ENCODE results near the gene SAPCD2. TPM values are rescaled to one million over a fixed set of nuclear protein-coding genes. Genes with fewer than 3 reads are reported as not detected.
A peak's percentile ranks its signal among the peaks of the same experiment; 100 is the strongest.

Gene SAPCD2
- total and polyA plus RNA-seq, 4 donors = 5.0 to 19.0 (median 15.5) TPM

DNA sequence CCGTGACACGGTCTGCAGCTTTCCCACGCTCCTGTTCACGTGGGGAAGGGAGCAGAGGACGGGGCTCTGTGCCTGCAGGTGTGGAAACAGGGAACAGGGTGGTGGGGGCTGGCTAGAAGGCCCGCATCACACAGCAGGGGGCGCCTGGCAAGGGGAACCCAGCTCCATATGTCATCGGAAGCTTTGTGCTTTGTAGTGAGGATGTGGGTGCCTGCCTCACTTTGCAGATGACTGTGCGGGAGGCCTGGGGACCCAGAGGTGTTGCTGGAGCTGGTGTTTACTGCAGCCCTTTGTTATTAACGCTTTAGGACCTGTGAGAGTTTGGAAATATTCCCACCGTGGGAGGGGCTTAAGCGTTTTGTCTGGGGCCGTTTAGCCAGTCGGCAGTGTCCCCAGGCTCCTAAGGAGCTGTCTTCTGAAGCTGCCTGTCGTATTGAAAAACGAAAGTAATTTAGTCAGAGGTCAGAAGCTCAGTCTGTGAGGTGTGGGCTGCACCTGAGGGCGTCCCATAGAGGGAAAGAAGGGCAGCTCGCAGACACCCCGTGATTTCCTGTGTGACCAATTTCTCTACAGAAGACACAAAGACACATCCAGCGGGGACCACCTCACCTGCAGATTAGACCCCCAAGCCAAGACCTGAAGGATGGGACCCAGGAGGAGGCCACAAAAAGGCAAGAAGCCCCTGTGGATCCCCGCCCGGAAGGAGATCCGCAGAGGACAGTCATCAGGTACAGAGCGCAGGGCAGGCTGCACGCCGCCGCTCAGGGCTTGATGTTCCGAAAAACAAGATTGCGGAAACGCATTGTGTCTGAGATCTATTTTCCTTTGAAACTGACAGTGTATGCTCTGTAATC is 25.5 kb upstream of the SAPCD2 start:
- H3K27ac ChIP-seq (ENCODE audit: low read depth, low read length) = no peak overlapping the region
- H3K27me3 ChIP-seq (ENCODE audit: control insufficient read depth, insufficient read depth, low read length) = no peaks in the 10 kb centered on the region
- WGBS (ENCODE audit: insufficient coverage) = 79% methylated on average over 29 of the region's 30 CpGs
- no peaks in the 10 kb centered on the region for H3K9me3 ChIP-seq (ENCODE audit: control insufficient read depth, insufficient read depth, low read length)
- no peak for DNase-seq (ENCODE audit: low read depth in 4 of 6, low spot score in 6 of 6)
- no peak overlapping the region for H3K4me3 ChIP-seq (ENCODE audit: low read depth, low read length)
- H3K36me3 ChIP-seq (ENCODE audit: control insufficient read depth, insufficient read depth, low read length) = peaks cover 78% of the 10 kb centered on the region
- H3K4me1 ChIP-seq (ENCODE audit: control insufficient read depth, insufficient read depth, low read length) = no peaks in the 10 kb centered on the region

DNA sequence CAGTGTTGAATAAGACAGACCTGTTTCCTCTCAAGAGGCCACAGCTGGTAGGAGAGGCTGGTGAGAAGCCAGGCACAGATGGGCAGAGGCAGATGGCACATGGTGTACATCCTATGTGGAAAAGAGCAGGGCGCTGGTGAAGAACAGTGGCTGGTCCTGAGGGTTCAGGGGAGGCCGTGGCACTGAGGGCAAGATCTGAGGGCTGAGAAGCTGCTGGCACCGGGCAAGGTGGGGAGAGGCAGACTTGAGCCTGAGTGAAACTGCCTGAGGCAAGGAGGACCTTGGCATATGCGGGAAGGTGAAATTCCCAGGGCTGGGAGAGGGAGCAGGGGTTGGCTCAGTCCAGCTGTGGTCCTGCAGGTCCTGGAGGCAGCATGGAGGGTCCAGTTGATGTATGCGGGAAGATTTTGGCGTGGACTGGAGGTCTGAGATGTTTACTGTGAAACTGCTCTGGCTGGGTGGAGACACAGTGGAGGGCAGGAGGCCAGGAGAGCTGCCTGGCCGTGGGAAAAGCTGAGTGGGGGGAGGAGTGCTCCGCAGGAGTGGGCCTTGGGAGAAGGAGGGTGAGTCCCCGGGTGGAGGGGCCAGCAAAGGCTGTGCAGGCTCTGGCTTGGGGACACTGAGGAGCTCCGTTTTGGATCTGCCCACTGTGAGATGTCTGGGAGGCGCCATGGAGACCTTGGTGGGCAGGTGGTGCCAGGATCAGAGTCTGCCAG is 19.0 kb upstream of the SAPCD2 start:
- Histone ChIP-seq H3K27me3 (ENCODE audit: control insufficient read depth, insufficient read depth, low read length) (no peaks in the 10 kb centered on the region), H3K36me3 (ENCODE audit: control insufficient read depth, insufficient read depth, low read length) (peaks cover 42% of the 10 kb centered on the region), H3K4me3 (ENCODE audit: low read depth, low read length) (no peak overlapping the region), H3K27ac (ENCODE audit: low read depth, low read length) (no peak overlapping the region), H3K4me1 (ENCODE audit: control insufficient read depth, insufficient read depth, low read length) (peaks cover 24% of the 10 kb centered on the region), H3K9me3 (ENCODE audit: control insufficient read depth, insufficient read depth, low read length) (no peaks in the 10 kb centered on the region)
- WGBS (ENCODE audit: insufficient coverage) = 82% methylated on average over 11 of the region's 11 CpGs
- no peak for DNase-seq (ENCODE audit: low read depth in 4 of 6, low spot score in 6 of 6)

DNA sequence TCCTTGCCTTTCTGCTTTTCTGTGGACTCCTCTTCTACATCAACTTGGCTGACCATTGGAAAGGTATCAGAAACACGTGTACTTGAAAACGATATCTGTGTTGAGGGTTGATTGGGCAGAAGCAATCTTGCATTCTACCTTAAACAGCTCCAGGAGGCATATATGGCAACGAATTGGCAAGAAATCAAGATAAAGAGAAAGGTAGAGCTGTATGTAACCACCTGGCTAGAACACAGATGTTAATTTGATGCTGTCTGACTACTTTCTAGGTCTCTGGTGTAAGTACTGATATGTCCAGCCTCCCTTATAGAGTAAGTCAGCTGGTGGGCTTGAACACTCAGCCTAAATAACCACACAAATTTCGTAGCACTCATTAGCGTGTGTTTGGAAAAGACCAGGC is 17.8 kb upstream of the SAPCD2 start:
- DNase-seq (ENCODE audit: low read depth in 4 of 6, low spot score in 6 of 6) = no peak
- WGBS (ENCODE audit: insufficient coverage) = no CpG with 5 or more reads among the region's 5 CpGs
- H3K27me3 ChIP-seq (ENCODE audit: control insufficient read depth, insufficient read depth, low read length) = peaks cover 2% of the 10 kb centered on the region
- H3K9me3 ChIP-seq (ENCODE audit: control insufficient read depth, insufficient read depth, low read length) = no peaks in the 10 kb centered on the region
- H3K4me1 ChIP-seq (ENCODE audit: control insufficient read depth, insufficient read depth, low read length) = peaks cover 24% of the 10 kb centered on the region
- H3K27ac ChIP-seq (ENCODE audit: low read depth, low read length) = no peak overlapping the region
- no peak overlapping the region for H3K4me3 ChIP-seq (ENCODE audit: low read depth, low read length)
- peaks cover 34% of the 10 kb centered on the region for H3K36me3 ChIP-seq (ENCODE audit: control insufficient read depth, insufficient read depth, low read length)

DNA sequence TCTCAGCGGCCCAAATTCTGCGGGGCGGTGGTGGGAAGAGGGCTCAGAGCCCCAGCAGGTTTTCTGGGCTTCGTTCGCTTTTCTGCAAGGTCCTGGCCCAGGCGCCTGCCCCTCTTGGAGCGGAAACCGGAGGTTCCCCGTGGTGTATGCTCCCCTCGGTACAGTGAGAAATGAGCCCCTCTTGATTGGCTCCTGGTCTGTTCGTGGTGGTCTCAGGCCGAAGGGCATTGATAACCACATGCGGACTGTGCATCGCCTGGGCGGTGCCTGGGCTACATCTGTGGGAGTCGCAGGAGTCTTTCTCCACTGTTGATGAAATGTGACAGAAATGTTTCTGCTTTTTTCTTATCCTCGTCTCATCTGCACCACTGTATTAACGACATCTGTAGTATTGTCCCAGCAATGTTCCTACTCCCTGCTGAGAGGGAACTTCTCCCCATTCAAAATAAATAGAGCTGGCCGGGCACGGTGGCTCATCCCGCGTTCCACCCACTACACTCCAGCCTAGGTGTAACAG is 17.1 kb upstream of the SAPCD2 start:
- H3K9me3 ChIP-seq (ENCODE audit: control insufficient read depth, insufficient read depth, low read length) = no peaks in the 10 kb centered on the region
- H3K4me1 ChIP-seq (ENCODE audit: control insufficient read depth, insufficient read depth, low read length) = peaks cover 24% of the 10 kb centered on the region
- peaks cover 7% of the 10 kb centered on the region for H3K27me3 ChIP-seq (ENCODE audit: control insufficient read depth, insufficient read depth, low read length)
- DNase-seq (ENCODE audit: low read depth in 4 of 6, low spot score in 6 of 6) = peak in 1 of 6 donors; percentile 10
- 6% methylated on average over 20 of the region's 22 CpGs for WGBS (ENCODE audit: insufficient coverage)
- peak overlapping the region; percentile 80 for H3K4me3 ChIP-seq (ENCODE audit: low read depth, low read length)
- H3K36me3 ChIP-seq (ENCODE audit: control insufficient read depth, insufficient read depth, low read length) = peaks cover 38% of the 10 kb centered on the region
- H3K27ac ChIP-seq (ENCODE audit: low read depth, low read length) = peak overlapping the region; percentile 89

DNA sequence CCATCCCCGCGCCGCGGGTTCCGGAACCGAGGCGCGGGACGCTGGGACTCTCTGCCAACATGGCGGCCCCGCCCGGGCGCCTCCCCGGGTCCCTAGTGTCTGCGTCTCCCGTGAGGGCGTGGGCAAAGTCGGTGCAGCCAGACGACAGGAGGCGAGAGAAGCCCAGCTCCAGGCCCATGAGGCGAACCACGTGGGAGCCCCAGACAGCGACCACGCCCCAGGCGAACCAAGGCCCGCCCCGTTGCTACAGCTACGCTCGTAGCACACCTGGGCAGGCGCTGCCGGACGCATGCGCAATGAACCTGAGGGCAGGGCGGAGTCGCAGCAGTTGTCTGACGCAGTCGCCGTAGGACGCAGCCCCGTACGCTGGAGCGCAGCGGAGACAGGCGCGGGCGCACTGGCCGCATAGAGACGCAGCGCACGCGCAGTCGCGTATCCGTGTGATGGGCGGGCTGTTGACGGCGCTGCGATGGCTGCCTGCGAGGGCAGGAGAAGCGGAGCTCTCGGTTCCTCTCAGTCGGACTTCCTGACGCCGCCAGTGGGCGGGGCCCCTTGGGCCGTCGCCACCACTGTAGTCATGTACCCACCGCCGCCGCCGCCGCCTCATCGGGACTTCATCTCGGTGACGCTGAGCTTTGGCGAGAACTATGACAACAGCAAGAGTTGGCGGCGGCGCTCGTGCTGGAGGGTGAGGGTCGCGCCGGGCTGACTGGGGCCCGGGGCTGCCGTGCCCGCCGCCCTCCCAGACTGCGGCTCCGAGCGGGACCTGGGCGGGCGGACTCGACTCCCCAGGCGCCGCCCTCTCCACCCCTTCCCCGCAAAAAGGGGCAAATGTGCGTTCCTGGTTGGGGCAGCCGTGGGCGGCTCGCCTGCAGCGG is 16.4 kb upstream of the SAPCD2 start, which contains the start of gene MAN1B1:
TSS of gene MAN1B1 (plus strand) at position 455 of the 878 bp plus-strand sequence. CDS start at position 470, 15 bp downstream.
- H3K36me3 ChIP-seq (ENCODE audit: control insufficient read depth, insufficient read depth, low read length) = peaks cover 38% of the 10 kb centered on the region
- DNase-seq (ENCODE audit: low read depth in 4 of 6, low spot score in 6 of 6) = peak; percentile 88 to 99 (median 94)
- H3K27me3 ChIP-seq (ENCODE audit: control insufficient read depth, insufficient read depth, low read length) = peaks cover 12% of the 10 kb centered on the region
- under 1% methylated on average over 101 of the region's 101 CpGs for WGBS (ENCODE audit: insufficient coverage)
- H3K27ac ChIP-seq (ENCODE audit: low read depth, low read length) = peak within 1 kb of the TSS; percentile 89
- H3K9me3 ChIP-seq (ENCODE audit: control insufficient read depth, insufficient read depth, low read length) = no peaks in the 10 kb centered on the region
- peak within 1 kb of the TSS; percentile 80 for H3K4me3 ChIP-seq (ENCODE audit: low read depth, low read length)
- peaks cover 24% of the 10 kb centered on the region for H3K4me1 ChIP-seq (ENCODE audit: control insufficient read depth, insufficient read depth, low read length)

DNA sequence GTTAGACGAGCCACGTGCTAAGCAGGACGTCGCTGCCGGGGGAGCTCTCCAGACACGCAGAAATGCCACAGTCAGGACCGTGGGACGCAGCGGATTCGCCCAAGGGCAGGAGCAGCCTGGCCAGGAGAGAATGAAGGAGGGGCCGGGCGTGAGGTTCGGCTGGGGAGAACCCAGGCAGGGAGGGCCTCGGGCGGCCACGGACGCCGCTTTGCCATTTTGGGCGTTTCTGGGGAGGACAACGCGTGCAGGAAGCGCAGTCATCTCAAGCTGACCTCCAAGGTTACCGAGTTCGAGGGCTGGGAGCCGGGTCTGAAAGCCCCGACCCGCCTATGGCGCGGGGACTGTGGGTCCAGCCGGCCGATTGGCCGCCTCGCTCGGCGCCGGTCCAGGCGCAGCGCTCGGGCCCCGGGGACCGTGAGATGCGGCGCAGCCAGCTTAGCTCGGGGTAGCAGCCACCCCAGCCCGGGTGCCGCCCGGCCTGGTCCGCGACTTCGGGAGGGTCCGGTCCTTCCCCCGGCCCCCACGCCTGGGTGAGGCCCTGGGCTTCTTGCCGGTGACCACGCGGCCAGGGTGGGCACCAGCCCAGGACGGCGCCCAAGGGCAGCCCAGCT is 15.7 kb upstream of the SAPCD2 start:
- H3K36me3 ChIP-seq (ENCODE audit: control insufficient read depth, insufficient read depth, low read length) = peaks cover 32% of the 10 kb centered on the region
- H3K27me3 ChIP-seq (ENCODE audit: control insufficient read depth, insufficient read depth, low read length) = peaks cover 15% of the 10 kb centered on the region
- H3K27ac ChIP-seq (ENCODE audit: low read depth, low read length) = peak overlapping the region; percentile 89
- DNase-seq (ENCODE audit: low read depth in 4 of 6, low spot score in 6 of 6) = peak in 2 of 6 donors; percentile 23 to 33
- H3K9me3 ChIP-seq (ENCODE audit: control insufficient read depth, insufficient read depth, low read length) = no peaks in the 10 kb centered on the region
- WGBS (ENCODE audit: insufficient coverage) = 2% methylated on average over 57 of the region's 58 CpGs
- H3K4me3 ChIP-seq (ENCODE audit: low read depth, low read length) = peak overlapping the region; percentile 80
- peaks cover 24% of the 10 kb centered on the region for H3K4me1 ChIP-seq (ENCODE audit: control insufficient read depth, insufficient read depth, low read length)

DNA sequence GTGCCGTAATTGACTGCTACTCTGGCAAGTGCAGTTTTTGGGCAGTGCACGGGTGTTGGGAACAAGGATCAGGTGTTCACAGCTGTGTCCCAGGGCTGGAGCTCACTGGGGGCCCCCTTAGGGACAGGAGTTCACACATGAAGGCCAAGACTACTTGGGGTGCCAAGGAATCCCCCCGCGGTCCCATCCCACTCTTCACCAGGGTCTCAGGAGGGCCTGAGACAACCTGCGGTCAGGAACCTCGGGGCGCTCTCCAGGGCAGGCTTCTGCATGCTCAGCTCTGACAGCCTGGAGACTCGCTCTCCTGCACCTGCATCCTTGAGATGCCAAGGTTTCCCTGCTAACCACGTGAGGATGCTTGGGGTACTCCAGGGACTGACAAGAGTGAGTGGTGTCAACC is 14.2 kb upstream of the SAPCD2 start:
- DNase-seq (ENCODE audit: low read depth in 4 of 6, low spot score in 6 of 6) = no peak
- Histone ChIP-seq H3K4me1 (ENCODE audit: control insufficient read depth, insufficient read depth, low read length) (peaks cover 21% of the 10 kb centered on the region), H3K4me3 (ENCODE audit: low read depth, low read length) (no peak overlapping the region), H3K27me3 (ENCODE audit: control insufficient read depth, insufficient read depth, low read length) (peaks cover 30% of the 10 kb centered on the region), H3K36me3 (ENCODE audit: control insufficient read depth, insufficient read depth, low read length) (peaks cover 28% of the 10 kb centered on the region), H3K9me3 (ENCODE audit: control insufficient read depth, insufficient read depth, low read length) (no peaks in the 10 kb centered on the region), H3K27ac (ENCODE audit: low read depth, low read length) (no peak overlapping the region)
- WGBS (ENCODE audit: insufficient coverage) = 97% methylated on average over 6 of the region's 9 CpGs

DNA sequence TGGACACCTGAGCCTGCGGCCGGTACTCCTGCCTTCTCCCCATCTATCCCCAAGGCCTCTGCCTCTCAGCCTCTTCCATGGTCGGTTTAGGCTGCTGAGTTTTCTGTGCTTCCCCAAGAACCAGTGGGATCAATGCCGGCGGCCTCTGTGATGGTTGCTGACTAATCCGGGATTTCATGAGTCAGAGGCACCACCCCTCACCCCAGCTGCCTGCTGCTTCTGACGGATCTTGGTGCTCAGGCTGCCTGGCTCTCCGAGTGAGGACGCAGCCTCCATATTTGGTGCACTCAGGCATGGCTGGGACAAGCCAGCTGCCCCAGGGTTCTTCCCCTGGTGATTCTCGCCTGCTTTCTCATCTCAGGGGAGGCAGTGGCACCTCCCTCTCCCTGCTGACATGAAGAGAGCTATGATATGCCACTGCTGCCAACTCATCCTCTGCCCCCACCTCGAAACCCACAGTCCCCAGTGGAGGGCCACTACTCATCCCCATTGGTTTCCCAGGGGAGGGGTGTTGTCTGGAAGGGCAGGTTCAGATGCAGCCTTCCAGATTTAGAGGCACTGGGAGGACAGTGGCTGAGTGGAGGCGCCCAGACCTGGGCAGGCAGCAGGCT is 13.1 kb upstream of the SAPCD2 start:
- H3K4me3 ChIP-seq (ENCODE audit: low read depth, low read length) = no peak overlapping the region
- H3K27me3 ChIP-seq (ENCODE audit: control insufficient read depth, insufficient read depth, low read length) = peaks cover 40% of the 10 kb centered on the region
- H3K4me1 ChIP-seq (ENCODE audit: control insufficient read depth, insufficient read depth, low read length) = peaks cover 24% of the 10 kb centered on the region
- no peak overlapping the region for H3K27ac ChIP-seq (ENCODE audit: low read depth, low read length)
- H3K9me3 ChIP-seq (ENCODE audit: control insufficient read depth, insufficient read depth, low read length) = no peaks in the 10 kb centered on the region
- DNase-seq (ENCODE audit: low read depth in 4 of 6, low spot score in 6 of 6) = no peak
- peaks cover 27% of the 10 kb centered on the region for H3K36me3 ChIP-seq (ENCODE audit: control insufficient read depth, insufficient read depth, low read length)
- 63% methylated on average over 9 of the region's 12 CpGs for WGBS (ENCODE audit: insufficient coverage)

Data from spinal cord (tissue), 10 donors.